ENCODE measurements around the gene PRR35. TPM values are rescaled to one million over a fixed set of nuclear protein-coding genes. Genes with fewer than 3 reads are reported as not detected.

The PRR35 gene
- total and polyA plus RNA-seq, 12 donors = not detected

- intact Hi-C loops (cut with DNase I) = no loop called here
- no peak for ATAC-seq
- no peaks in the 10 kb centered on the region for H3K9me3 ChIP-seq
- H3K4me1 ChIP-seq = peaks cover 4 to 16% (median 8%) of the 10 kb centered on the region in 9 donors
- peaks cover 5 to 54% (median 42%) of the 10 kb centered on the region in 7 donors for H3K27me3 ChIP-seq
- WGBS, 2 donors = 22 to 46% methylated on average over 27 to 54 of the region's 54 CpGs
- no peak overlapping the region for H3K4me3 ChIP-seq
- H3K36me3 ChIP-seq = no peaks in the 10 kb centered on the region
- no peak for DNase-seq
- no peak overlapping the region for H3K27ac ChIP-seq
- TF ChIP-seq CTCF (IDR thresholded peaks at IDR 0.05) = no peak
Observed at GRCh38 chr16:560701-561412, 663 bp downstream of the PRR35 start.

- DNase-seq (no peak), ATAC-seq (no peak)
- H3K36me3 ChIP-seq = no peaks in the 10 kb centered on the region
- no peak overlapping the region for H3K4me3 ChIP-seq
- 71 to 74% methylated on average over 13 to 15 of the region's 15 CpGs for WGBS, 2 donors
- H3K9me3 ChIP-seq = no peaks in the 10 kb centered on the region
- H3K27ac ChIP-seq = no peak overlapping the region
- H3K4me1 ChIP-seq = peaks cover 9 to 21% (median 13%) of the 10 kb centered on the region in 9 donors
- H3K27me3 ChIP-seq = peaks cover 5 to 54% (median 42%) of the 10 kb centered on the region in 7 donors
- no peak for TF ChIP-seq CTCF (IDR thresholded peaks at IDR 0.05)
- intact Hi-C loops (cut with DNase I) = no loop called here
Observed at GRCh38 chr16:561413-561794, 1.2 kb downstream of the PRR35 start.

GRCh38 chr16:561957-562938, 2.1 kb downstream of the PRR35 start:
- 83 to 85% methylated on average over 43 of the region's 43 CpGs for WGBS, 2 donors
- Histone ChIP-seq H3K27me3 (peaks cover 5 to 54% (median 42%) of the 10 kb centered on the region in 7 donors), H3K4me1 (peaks cover 15 to 28% (median 22%) of the 10 kb centered on the region in 9 donors), H3K9me3 (no peaks in the 10 kb centered on the region), H3K36me3 (no peaks in the 10 kb centered on the region), H3K27ac (no peak overlapping the region), H3K4me3 (no peak overlapping the region)
- intact Hi-C loops (cut with DNase I) = no loop called here
- DNase-seq = no peak
- no peak for TF ChIP-seq CTCF (IDR thresholded peaks at IDR 0.05)
- ATAC-seq = no peak

- H3K4me3 ChIP-seq = no peak overlapping the region
- no peak for TF ChIP-seq CTCF (IDR thresholded peaks at IDR 0.05)
- peaks cover 5 to 54% (median 40%) of the 10 kb centered on the region in 7 donors for H3K27me3 ChIP-seq
- DNase-seq (no peak), ATAC-seq (no peak)
- H3K27ac ChIP-seq = no peak overlapping the region
- H3K4me1 ChIP-seq = peaks cover 18 to 37% (median 31%) of the 10 kb centered on the region in 9 donors
- intact Hi-C loops (cut with DNase I) = no loop called here
- H3K36me3 ChIP-seq = no peaks in the 10 kb centered on the region
- H3K9me3 ChIP-seq = no peaks in the 10 kb centered on the region
- 87 to 89% methylated on average over 30 of the region's 30 CpGs for WGBS, 2 donors
Observed at GRCh38 chr16:563072-563644, 3.0 kb downstream of the PRR35 start.

All from heart right ventricle (tissue), 16 donors.